ENCODE results near the gene SRRT.

The SRRT gene

GRCh38 chr7:100856871-100857282, 18.0 kb upstream of the SRRT start:
- DNase-seq = no peak

- no peak for DNase-seq
These were observed 15.0 kb upstream of the SRRT start for GRCh38 chr7:100859856-100860255.

- no peak for DNase-seq
These were observed 13.9 kb upstream of the SRRT start for GRCh38 chr7:100860702-100861615.

GRCh38 chr7:100861616-100861985, 13.3 kb upstream of the SRRT start:
- DNase-seq = no peak

- DNase-seq = no peak
These were observed 11.4 kb upstream of the SRRT start for GRCh38 chr7:100863406-100863950.

GRCh38 chr7:100864263-100864845, 10.5 kb upstream of the SRRT start:
- no peak for DNase-seq

- peak; percentile 84 for DNase-seq
These were observed 9.5 kb upstream of the SRRT start for GRCh38 chr7:100865372-100865911.

GRCh38 chr7:100865938-100866728, 8.8 kb upstream of the SRRT start:
- peak; percentile 77 for DNase-seq

GRCh38 chr7:100866729-100867039, 8.2 kb upstream of the SRRT start:
- no peak for DNase-seq

GRCh38 chr7:100867040-100867775, 7.7 kb upstream of the SRRT start, which contains the start of gene TRIP6:
TRIP6 (plus strand) TSS chr7:100867387; CDS start chr7:100867498, 111 bp downstream.
- DNase-seq = peak; percentile 73

GRCh38 chr7:100867776-100868485, 7.0 kb upstream of the SRRT start:
- DNase-seq = no peak

GRCh38 chr7:100873599-100874299, 1.2 kb upstream of the SRRT start:
- DNase-seq = peak; percentile 33

GRCh38 chr7:100874300-100874576, 665 bp upstream of the SRRT start:
- DNase-seq = no peak

- DNase-seq = peak; percentile 19
These were observed 451 bp downstream of the SRRT start for GRCh38 chr7:100875356-100875751.

GRCh38 chr7:100878013-100878412, 3.1 kb downstream of the SRRT start:
- DNase-seq = no peak

- DNase-seq = no peak
These were observed 3.8 kb downstream of the SRRT start for GRCh38 chr7:100878685-100879084.

- DNase-seq = no peak
These were observed 4.9 kb downstream of the SRRT start for GRCh38 chr7:100879685-100880261.

GRCh38 chr7:100880645-100881044, 5.7 kb downstream of the SRRT start:
- DNase-seq = no peak

GRCh38 chr7:100881136-100881535, 6.2 kb downstream of the SRRT start:
- no peak for DNase-seq

GRCh38 chr7:100882201-100882600, 7.3 kb downstream of the SRRT start:
- no peak for DNase-seq

Data from NCI-H2171 treated with DMSO at 0.1 percent for 48 hours (cell line).